ENCODE measurements around the gene CTDSP1. TPM values are rescaled to one million over a fixed set of nuclear protein-coding genes. Genes with fewer than 3 reads are reported as not detected.

The CTDSP1 gene
- total RNA-seq, 1 experiment from 2014 or later: 52.3 TPM

- H2AK5ac ChIP-seq (ENCODE audit: insufficient read length, low read length): no peak overlapping the region
- WGBS (ENCODE audit: extremely low coverage, insufficient read length, low lambda C conversion rate): no CpG with 5 or more reads among the region's 8 CpGs
These were observed 33.2 kb downstream of the CTDSP1 start for GRCh38 chr2:218432676-218433365.

More at GRCh38 chr2:218432676-218433365, 33.2 kb downstream of the CTDSP1 start:
- Mint-ChIP-seq H3K27me3 (ENCODE audit: low read depth) (peaks cover 1% of the 10 kb centered on the region), H3K4me1 (peaks cover 0 to under 1% of the 10 kb centered on the region in 2 experiments; a peak in 1 of 4 replicates), H3K4me3 (no peak overlapping the region), H3K36me3 (ENCODE audit: insufficient read depth in 1 of 3, low read depth in 3 of 3) (peaks cover 0 to 4% (median 0%) of the 10 kb centered on the region in 3 experiments; a peak in 1 of 7 replicates), H3K27ac (no peak overlapping the region), H3K9me3 (no peaks in the 10 kb centered on the region)
- Histone ChIP-seq H3K4ac (ENCODE audit: low read depth, low read length) (no peak overlapping the region), H3K18ac (ENCODE audit: insufficient read length, low read depth, low read length) (no peak overlapping the region), H3K27ac (ENCODE audit: insufficient read length, low read depth, low read length) (no peak overlapping the region), H4K5ac (ENCODE audit: insufficient read length, low read depth, low read length) (no peak overlapping the region), H3K4me2 (ENCODE audit: insufficient read depth, insufficient read length, low read length) (no peak overlapping the region), H4K8ac (replicated peaks; ENCODE audit: insufficient read length, low read depth, low read length) (no peak overlapping the region), H3K4me1 (ENCODE audit: insufficient read depth, low read length) (no peaks in the 10 kb centered on the region), H2BK12ac (ENCODE audit: insufficient read length, low read depth, low read length) (no peak overlapping the region), H3K79me1 (ENCODE audit: insufficient read depth, low read depth, low read length, poor library complexity, severe bottlenecking) (no peaks in the 10 kb centered on the region), H4K20me1 (ENCODE audit: control insufficient read depth, insufficient read depth, insufficient read length) (no peaks in the 10 kb centered on the region), H3K9ac (ENCODE audit: extremely low read depth, insufficient read length, low read length) (no peak overlapping the region), H3K79me2 (ENCODE audit: insufficient read depth, low read length) (no peaks in the 10 kb centered on the region), H2BK15ac (ENCODE audit: low read depth, low read length) (no peak overlapping the region), H3K27me3 (ENCODE audit: insufficient read depth, low read length) (no peaks in the 10 kb centered on the region), H3T11ph (ENCODE audit: low read length) (no peak overlapping the region), H2AFZ (ENCODE audit: low read length) (no peak overlapping the region), H4K91ac (ENCODE audit: insufficient read length, low read depth, low read length) (no peak overlapping the region), H3K14ac (ENCODE audit: insufficient read depth, low read length) (no peak overlapping the region), H2BK5ac (ENCODE audit: insufficient read length, low read length) (no peak overlapping the region), H3K23ac (ENCODE audit: insufficient read length, low read depth, low read length) (no peak overlapping the region), H3K23me2 (ENCODE audit: insufficient read length, low read depth, low read length, poor library complexity, severe bottlenecking) (no peaks in the 10 kb centered on the region), H2BK20ac (ENCODE audit: low read depth, low read length, poor library complexity, severe bottlenecking) (no peak overlapping the region), H3K9me3 (ENCODE audit: control insufficient read depth, low read depth, low read length) (no peaks in the 10 kb centered on the region), H3K56ac (ENCODE audit: insufficient read length, low read depth, low read length) (no peak overlapping the region), H2BK120ac (ENCODE audit: low read depth, low read length, poor library complexity, severe bottlenecking) (no peak overlapping the region)
- no peak for DNase-seq
- no peak for TF ChIP-seq CTCF (conservative IDR thresholded peaks at IDR 0.05)

All from H9 (cell line).